Omental fat pad (tissue), 4 donors: ENCODE measurements around the gene SEPTIN7. TPM values are rescaled to one million over a fixed set of nuclear protein-coding genes. Genes with fewer than 3 reads are reported as not detected.
"Not testable (repeated sequence)": the region's sequence is repeated elsewhere in the genome, so short reads cannot be mapped to it uniquely, and the experiment has no call there.

Experiments
- ATAC-seq: fragments of 150-250 bp; one replicate; pipeline ENCODE4 v1.9.1; 2016; ENCODE audit warnings: mild to moderate bottlenecking, moderate library complexity; ENCODE audit not compliant: low FRiP score
- DNase-seq: peaks from one replicate; pipeline ENCODE4 v3.0.0-alpha.2; 2019; ENCODE audit warnings: low spot score
- CTCF ChIP-seq, 3 donors: fragments of 450-650 bp; IDR thresholded peaks; one replicate each; pipeline ENCODE4 v1.5.1; 2016 to 2017; ENCODE audit warnings: antibody characterized with exemption in 3 of 3, mild to moderate bottlenecking in 3 of 3, moderate library complexity in 2 of 3
- total RNA-seq, 4 donors: library from RNA; depleted of rRNA; stranded (reverse); fragments of >200 nt; gene quantifications; one replicate each; pipeline ENCODE4 v1.1.0, GENCODE V29; 2016

SEPTIN7 gene
- total RNA-seq = 100 to 1,000 TPM; 157 to 252 (median 192) TPM

DNA sequence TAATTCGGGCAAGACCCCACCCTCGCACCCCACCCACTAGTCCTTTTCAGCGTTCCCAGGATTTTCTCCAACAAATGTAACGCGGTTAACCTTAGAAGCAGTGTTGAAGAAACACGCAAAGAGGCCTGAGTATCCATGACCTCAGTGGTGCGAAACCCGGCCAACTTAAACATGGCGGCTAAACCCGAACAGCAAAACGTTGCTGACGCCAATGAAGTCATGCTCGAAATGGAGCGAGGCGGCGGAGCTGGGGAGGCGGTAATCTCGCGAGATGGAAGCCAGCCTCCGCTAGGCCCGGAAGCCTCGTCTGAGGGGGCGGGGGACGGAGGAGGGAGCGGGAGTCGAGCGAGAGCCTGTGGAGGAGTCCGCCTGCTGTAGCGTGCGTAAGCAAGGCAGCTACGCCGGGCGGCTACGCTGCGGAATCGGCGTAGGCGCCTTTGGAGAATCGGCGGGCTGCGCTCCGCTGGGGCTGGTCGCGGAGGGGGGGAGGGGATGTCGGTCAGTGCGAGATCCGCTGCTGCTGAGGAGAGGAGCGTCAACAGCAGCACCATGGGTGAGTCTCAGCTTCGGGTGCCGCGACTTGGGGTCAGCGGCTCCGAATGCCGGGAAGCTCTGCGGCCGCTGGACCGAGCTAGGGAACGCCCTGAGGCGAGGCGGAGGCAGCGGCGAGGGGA is at the start of gene SEPTIN7:
TSS of gene SEPTIN7 (plus strand) at position 340 of the 674 bp plus-strand sequence. CDS start at position 493, 153 bp downstream.
- DNase-seq = peak; percentile 87
- ATAC-seq = peak; percentile 98
- TF ChIP-seq CTCF (IDR thresholded peaks at IDR 0.05) = no peak

DNA sequence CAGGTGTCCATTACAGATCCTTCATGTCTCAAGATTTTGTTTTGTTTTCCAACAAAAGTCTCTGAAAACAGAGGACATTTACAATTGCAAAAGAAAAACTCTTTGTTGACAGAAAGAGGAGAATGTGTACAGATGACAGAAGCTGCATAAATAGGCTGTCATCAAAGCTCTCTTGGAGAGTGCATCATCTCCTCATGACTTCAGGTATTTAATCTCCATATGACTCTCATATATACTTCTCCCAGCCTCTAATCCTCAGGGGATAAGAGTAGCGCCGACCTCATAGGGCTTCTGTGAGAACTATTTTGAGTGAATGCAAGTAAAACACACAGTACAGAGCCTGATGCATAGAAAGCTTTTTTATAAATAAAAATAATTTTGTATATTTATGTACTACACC is 48.1 kb upstream of the SEPTIN7 start:
- no peak for ATAC-seq
- no peak for TF ChIP-seq CTCF (IDR thresholded peaks at IDR 0.05)
- DNase-seq = no peak

DNA sequence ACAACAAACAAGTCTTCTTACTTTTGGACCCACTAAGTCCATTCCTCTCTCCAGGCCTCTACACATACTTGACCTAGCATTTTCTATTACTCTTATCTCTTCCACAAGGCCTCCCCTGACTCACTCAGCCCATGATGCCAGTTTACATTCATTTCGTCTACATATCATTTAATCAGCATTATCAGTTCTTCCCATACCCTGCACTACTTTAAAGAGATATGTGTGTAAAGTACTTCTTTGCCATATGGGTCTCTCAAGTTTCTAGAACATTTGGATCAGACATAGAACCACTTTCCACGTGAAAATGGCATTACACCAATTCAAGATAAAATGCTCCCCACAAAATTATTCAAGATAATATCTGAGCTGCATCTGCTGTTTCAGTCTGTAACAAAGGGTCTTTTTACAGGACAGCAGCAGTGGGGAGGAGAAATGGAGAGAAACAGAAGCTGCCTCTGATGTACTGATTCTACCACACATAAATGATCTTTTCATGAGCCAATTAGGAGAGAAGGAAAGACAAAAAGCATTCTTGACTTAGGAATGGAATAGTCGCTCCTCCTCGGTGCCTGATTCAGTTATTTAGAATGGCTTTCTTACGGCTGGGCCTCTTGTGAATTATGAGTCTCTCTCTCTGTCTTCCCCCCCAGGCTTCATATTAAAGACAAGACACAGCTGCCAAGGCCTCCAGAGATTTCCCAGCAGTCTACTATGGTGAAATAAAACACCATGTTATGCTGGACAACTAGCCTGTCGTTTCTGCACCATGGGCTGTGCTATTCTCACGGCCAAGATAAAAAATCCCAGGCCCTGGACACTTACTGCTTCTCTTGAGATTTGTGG is 46.9 kb upstream of the SEPTIN7 start:
- ATAC-seq (no peak), DNase-seq (no peak)
- no peak for TF ChIP-seq CTCF (IDR thresholded peaks at IDR 0.05)

- ATAC-seq (peak; percentile 58), DNase-seq (no peak)
- no peak for TF ChIP-seq CTCF (IDR thresholded peaks at IDR 0.05)
These were observed 46.1 kb upstream of the SEPTIN7 start for GRCh38 chr7:35754741-35755140.

- TF ChIP-seq CTCF (IDR thresholded peaks at IDR 0.05) = no peak
- ATAC-seq (no peak), DNase-seq (no peak)
These were observed 45.1 kb upstream of the SEPTIN7 start for GRCh38 chr7:35755711-35756110.

- not testable (repeated sequence) for DNase-seq, ATAC-seq
These were observed 44.4 kb upstream of the SEPTIN7 start for GRCh38 chr7:35756453-35756852.

- TF ChIP-seq CTCF (IDR thresholded peaks at IDR 0.05) = no peak
- ATAC-seq = no peak
- no peak for DNase-seq
These were observed 43.3 kb upstream of the SEPTIN7 start for GRCh38 chr7:35757574-35757973.
